HepG2 (cell line): ENCODE results near the gene WDR73. TPM values are rescaled to one million over a fixed set of nuclear protein-coding genes. Genes with fewer than 3 reads are reported as not detected.
A peak's percentile ranks its signal among the peaks of the same experiment; 100 is the strongest.

Experiments
- ATAC-seq: fragments of 200-7000 bp; cut with Tn5 transposase; 3 replicates; pipeline ENCODE4 v1.9.1; 2020; ENCODE audit warnings: mild to moderate bottlenecking, moderate library complexity
- BruUV-seq: library from RNA; stranded (reverse); fragments of 400-500 nt; replicated peaks from 2 replicates; lab custom pipeline; 2021; lab: Mats Ljungman, UMichigan
- CTCF ChIA-PET: fragments of 300-600 bp; formaldehyde crosslinking; extraction: SDS; loops from one replicate; lab custom pipeline; 2021; ENCODE audit warnings: low total read pairs, inconsistent platforms, low intra/inter-chr PET ratio; lab: Yijun Ruan, JAX
- POLR2A ChIA-PET: fragments of 350-600 bp; sonication (Branson Sonifier 250); formaldehyde crosslinking; loops from one replicate; lab custom pipeline; 2020; ENCODE audit warnings: antibody characterized with exemption, inconsistent platforms; lab: Yijun Ruan, JAX
- DNase-seq: peaks from one replicate; pipeline ENCODE4 v3.0.0-alpha.2; 2015; ENCODE audit warnings: low spot score
- FAIRE-seq: peaks from 3 replicates; lab custom pipeline; 2011; peaks lifted over from hg19 to GRCh38; lab: Jason Lieb, UNC
- H2AFZ ChIP-seq: one replicate; pipeline ENCODE4 v1.6.1; 2011; ENCODE audit warnings: low read length, inconsistent platforms
- H3K27ac ChIP-seq: fragments of 300-600 bp; 3 replicates; pipeline ENCODE4 v1.8.0; 2011; ENCODE audit warnings: mixed run types, mild to moderate bottlenecking, mixed read lengths, low read length, inconsistent platforms; ENCODE audit not compliant: insufficient read depth; ENCODE audit errors: extremely low read length
- H3K27me3 ChIP-seq, 2 experiments: fragments of 200-600 bp in 1 of 2; 2 replicates in 1 of 2; 3 replicates in 1 of 2; pipeline versions ENCODE4 v1.6.0 to v1.8.0; 2011; ENCODE audit warnings: low read length in 2 of 2, mild to moderate bottlenecking in 2 of 2, moderate library complexity in 2 of 2, inconsistent platforms in 1 of 2; ENCODE audit not compliant: insufficient read depth in 2 of 2, control insufficient read depth in 1 of 2
- H3K36me3 ChIP-seq, 2 experiments: fragments of 200-600 bp in 1 of 2; replicated peaks in 1 of 2; 2 replicates in 1 of 2; 3 replicates in 1 of 2; pipeline versions ENCODE4 v1.5.1 to v1.8.0; 2011; ENCODE audit warnings: low read length in 2 of 2, inconsistent platforms in 1 of 2; ENCODE audit not compliant: insufficient read depth in 2 of 2, control insufficient read depth in 1 of 2
- H3K4me1 ChIP-seq: 2 replicates; pipeline ENCODE4 v1.5.1; 2012; ENCODE audit warnings: low read length, inconsistent platforms; ENCODE audit not compliant: insufficient read depth
- H3K4me2 ChIP-seq: 2 replicates; pipeline ENCODE4 v1.6.0; 2011; ENCODE audit warnings: low read depth, low read length, inconsistent platforms
- H3K4me3 ChIP-seq, 3 experiments: fragments of 200-600 bp in 1 of 3; sonication (generic), shearing (Covaris generic) in 1 of 3; replicated peaks in 1 of 3; 2 replicates each; pipeline ENCODE4 v1.5.1; 2011 to 2016; ENCODE audit warnings: low read length in 3 of 3, inconsistent platforms in 2 of 3, low read depth in 2 of 3, mild to moderate bottlenecking in 2 of 3, control low read depth in 1 of 3, mixed read lengths in 1 of 3; ENCODE audit not compliant: insufficient read depth in 1 of 3
- H3K79me2 ChIP-seq: one replicate; pipeline ENCODE4 v1.6.1; 2011; ENCODE audit warnings: low read length, inconsistent platforms; ENCODE audit not compliant: insufficient read depth
- H3K9ac ChIP-seq: 2 replicates; pipeline ENCODE4 v1.6.0; 2011; ENCODE audit warnings: mild to moderate bottlenecking, low read depth, low read length, inconsistent platforms; ENCODE audit not compliant: insufficient read depth
- H3K9me3 ChIP-seq: 2 replicates; pipeline ENCODE4 v1.5.1; 2012; ENCODE audit warnings: mild to moderate bottlenecking, low read length
- H4K20me1 ChIP-seq: 2 replicates; pipeline ENCODE4 v1.6.0; 2011; ENCODE audit warnings: inconsistent platforms, mild to moderate bottlenecking, low read length, moderate library complexity; ENCODE audit not compliant: insufficient read depth
- DNMT3B ChIP-seq: conservative IDR thresholded peaks from 2 replicates; pipeline ENCODE4 v1.6.1; 2016; ENCODE audit warnings: missing biosample characterization, control low read depth
- NFYC ChIP-seq: IDR thresholded peaks from 2 replicates; pipeline ENCODE4 v1.6.1; 2016; ENCODE audit warnings: missing genetic modification reagents, missing compliant biosample characterization
- PHF8 ChIP-seq: sonication (generic); formaldehyde crosslinking; IDR thresholded peaks from 2 replicates; pipeline ENCODE4 v1.5.0; 2020; ENCODE audit warnings: missing genetic modification reagents
- POLR2G ChIP-seq: fragments of 200-400 bp; formaldehyde crosslinking; IDR thresholded peaks from 2 replicates; pipeline ENCODE4 v1.6.1; 2018; ENCODE audit warnings: mild to moderate bottlenecking, low read depth, low read length, moderate library complexity
- WGBS: methylation state at CpG from one replicate; pipeline ENCODE4 v1.1.6; 2017; ENCODE audit warnings: low lambda C conversion rate; 5-methylcytosine and 5-hydroxymethylcytosine counted together
- in situ Hi-C: cut with HindIII; loops from 2 replicates; pipeline ENCODE4 v1.10.0; 2017; ENCODE audit warnings: low pct_unique_long_range_greater_than_20kb; ENCODE audit not compliant: extremely low pct_ligation_motif_present
- intact Hi-C: fragments of 100-400 bp; cut with micrococcal nuclease; formaldehyde crosslinking; loops from one replicate; pipeline ENCODE4 v1.10.0; 2022; ENCODE audit not compliant: unreplicated experiment
- polyA plus RNA-seq, 8 experiments: library from polyadenylated mRNA; depleted of rRNA in 3 of 8; stranded (reverse) in 7 of 8; unstranded in 1 of 8; fragments of >200 nt; fragmentation: Illumina TruSeq in 4 of 8; extraction: Trizol in 4 of 8; gene quantifications; 2 replicates each; pipeline versions ENCODE4 v1.2.1 to v1.2.3, GENCODE V29; 2011 to 2016; ENCODE audit warnings: low read depth in 4 of 8, missing spikeins in 1 of 8, mixed read lengths in 1 of 8; ENCODE audit not compliant: insufficient read depth in 1 of 8
- total RNA-seq, 5 experiments: library from RNA; depleted of rRNA; stranded (reverse); fragments of >200 nt; fragmentation: Illumina TruSeq; extraction: Trizol; gene quantifications; 2 replicates each; pipeline ENCODE4 v1.2.3, GENCODE V29; 2016; ENCODE audit warnings: low read depth in 1 of 5
- TF ChIP-seq, protein P1 (sequence below): sonication (generic); formaldehyde crosslinking; IDR thresholded peaks from 2 replicates; pipeline ENCODE4 v1.4.0; 2020; ENCODE audit warnings: mild to moderate bottlenecking, missing genetic modification reagents
- TF ChIP-seq, protein P2 (sequence below): sonication (generic); formaldehyde crosslinking; IDR thresholded peaks from 2 replicates; pipeline ENCODE4 v1.4.0; 2020; ENCODE audit warnings: missing genetic modification reagents, mild to moderate bottlenecking, borderline replicate concordance
- TF ChIP-seq, protein P3 (sequence below): sonication (generic); formaldehyde crosslinking; IDR thresholded peaks from 2 replicates; pipeline ENCODE4 v1.4.0; 2020; ENCODE audit warnings: missing genetic modification reagents, mild to moderate bottlenecking, borderline replicate concordance

WDR73 gene
- total and polyA plus RNA-seq, 2 of the 13 experiments (the other 11 are each of a cell fraction or from before 2014, with no cell fraction given), result 20.0 to 35.5 TPM

DNA sequence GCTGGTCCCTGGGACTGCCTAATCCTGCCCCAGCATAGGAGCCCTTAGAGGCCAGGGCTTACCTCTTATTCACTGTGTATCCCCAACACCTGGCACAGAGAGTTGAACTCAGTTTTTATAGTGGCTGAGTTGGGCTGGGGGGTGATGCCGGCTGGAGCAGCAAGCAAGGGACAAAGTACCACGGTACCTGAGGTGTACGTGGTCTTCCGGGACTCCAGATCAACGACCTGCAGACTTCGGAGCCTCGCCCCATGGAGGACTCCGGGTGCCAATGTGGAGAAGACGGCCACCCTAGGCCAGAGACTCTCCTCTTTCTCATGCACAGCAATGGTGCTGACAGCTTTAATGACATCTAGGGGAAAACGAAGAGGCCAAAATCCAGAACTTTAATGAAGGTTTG is 8.1 kb downstream of the WDR73 start:
- in situ Hi-C loops, result no loop called here
- WGBS, result 99% methylated on average over 10 of the region's 10 CpGs

More for the DNA sequence above, 8.1 kb downstream of the WDR73 start:
- no peak for DNase-seq
- FAIRE-seq, result no peak
- no peak overlapping the region for H2AFZ ChIP-seq
- H4K20me1 ChIP-seq, result no peaks in the 10 kb centered on the region
- peaks cover 33 to 72% of the 10 kb centered on the region in 2 experiments for H3K36me3 ChIP-seq
- BruUV-seq, result TSS peak; percentile 24
- H3K4me2 ChIP-seq, result no peak overlapping the region
- peaks cover 2% of the 10 kb centered on the region for H3K79me2 ChIP-seq
- no peak overlapping the region for H3K4me3 ChIP-seq
- CTCF ChIA-PET, result no interaction called here
- H3K9ac ChIP-seq, result no peak overlapping the region
- H3K9me3 ChIP-seq, result no peaks in the 10 kb centered on the region
- intact Hi-C loops, result no loop called here
- H3K4me1 ChIP-seq, result peaks cover 5% of the 10 kb centered on the region
- TF ChIP-seq, protein P1, sequence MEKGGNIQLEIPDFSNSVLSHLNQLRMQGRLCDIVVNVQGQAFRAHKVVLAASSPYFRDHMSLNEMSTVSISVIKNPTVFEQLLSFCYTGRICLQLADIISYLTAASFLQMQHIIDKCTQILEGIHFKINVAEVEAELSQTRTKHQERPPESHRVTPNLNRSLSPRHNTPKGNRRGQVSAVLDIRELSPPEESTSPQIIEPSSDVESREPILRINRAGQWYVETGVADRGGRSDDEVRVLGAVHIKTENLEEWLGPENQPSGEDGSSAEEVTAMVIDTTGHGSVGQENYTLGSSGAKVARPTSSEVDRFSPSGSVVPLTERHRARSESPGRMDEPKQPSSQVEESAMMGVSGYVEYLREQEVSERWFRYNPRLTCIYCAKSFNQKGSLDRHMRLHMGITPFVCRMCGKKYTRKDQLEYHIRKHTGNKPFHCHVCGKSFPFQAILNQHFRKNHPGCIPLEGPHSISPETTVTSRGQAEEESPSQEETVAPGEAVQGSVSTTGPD (CRISPR knock-in tag), result no peak
- TF ChIP-seq, protein P2, sequence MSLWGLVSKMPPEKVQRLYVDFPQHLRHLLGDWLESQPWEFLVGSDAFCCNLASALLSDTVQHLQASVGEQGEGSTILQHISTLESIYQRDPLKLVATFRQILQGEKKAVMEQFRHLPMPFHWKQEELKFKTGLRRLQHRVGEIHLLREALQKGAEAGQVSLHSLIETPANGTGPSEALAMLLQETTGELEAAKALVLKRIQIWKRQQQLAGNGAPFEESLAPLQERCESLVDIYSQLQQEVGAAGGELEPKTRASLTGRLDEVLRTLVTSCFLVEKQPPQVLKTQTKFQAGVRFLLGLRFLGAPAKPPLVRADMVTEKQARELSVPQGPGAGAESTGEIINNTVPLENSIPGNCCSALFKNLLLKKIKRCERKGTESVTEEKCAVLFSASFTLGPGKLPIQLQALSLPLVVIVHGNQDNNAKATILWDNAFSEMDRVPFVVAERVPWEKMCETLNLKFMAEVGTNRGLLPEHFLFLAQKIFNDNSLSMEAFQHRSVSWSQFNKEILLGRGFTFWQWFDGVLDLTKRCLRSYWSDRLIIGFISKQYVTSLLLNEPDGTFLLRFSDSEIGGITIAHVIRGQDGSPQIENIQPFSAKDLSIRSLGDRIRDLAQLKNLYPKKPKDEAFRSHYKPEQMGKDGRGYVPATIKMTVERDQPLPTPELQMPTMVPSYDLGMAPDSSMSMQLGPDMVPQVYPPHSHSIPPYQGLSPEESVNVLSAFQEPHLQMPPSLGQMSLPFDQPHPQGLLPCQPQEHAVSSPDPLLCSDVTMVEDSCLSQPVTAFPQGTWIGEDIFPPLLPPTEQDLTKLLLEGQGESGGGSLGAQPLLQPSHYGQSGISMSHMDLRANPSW (CRISPR knock-in tag), result no peak
- TF ChIP-seq PHF8 (CRISPR knock-in tag), result no peak
- TF ChIP-seq, protein P3, sequence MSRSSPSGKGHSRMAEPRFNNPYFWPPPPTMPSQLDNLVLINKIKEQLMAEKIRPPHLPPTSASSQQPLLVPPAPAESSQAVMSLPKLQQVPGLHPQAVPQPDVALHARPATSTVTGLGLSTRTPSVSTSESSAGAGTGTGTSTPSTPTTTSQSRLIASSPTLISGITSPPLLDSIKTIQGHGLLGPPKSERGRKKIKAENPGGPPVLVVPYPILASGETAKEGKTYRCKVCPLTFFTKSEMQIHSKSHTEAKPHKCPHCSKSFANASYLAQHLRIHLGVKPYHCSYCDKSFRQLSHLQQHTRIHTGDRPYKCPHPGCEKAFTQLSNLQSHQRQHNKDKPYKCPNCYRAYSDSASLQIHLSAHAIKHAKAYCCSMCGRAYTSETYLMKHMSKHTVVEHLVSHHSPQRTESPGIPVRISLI (CRISPR knock-in tag), result no peak
- TF ChIP-seq DNMT3B (CRISPR knock-in tag), result no peak
- TF ChIP-seq NFYC (CRISPR knock-in tag), result no peak
- peak; percentile 18; the same call in 1 of the 2 replicates for TF ChIP-seq POLR2G
- TF ChIP-seq, all 625 proteins: peak for 1
- no peak for ATAC-seq
- no peak overlapping the region for H3K27ac ChIP-seq
- H3K27me3 ChIP-seq, result no peaks in the 10 kb centered on the region
- POLR2A ChIA-PET, result interaction anchor here (0.9 to 7.5 kb wide), 3 partner anchors 7 to 43 kb away, joined by 3 to 45 read pairs (median 3); partner anchors contain the start of gene WDR73
